Prostate gland (tissue), 2 donors: ENCODE data around the gene ARHGAP42.

Experiments used
- CTCF ChIP-seq, 4 experiments: fragments of 200-600 bp in 2 of 4; fragments of 450-650 bp in 2 of 4; sonication (generic) in 2 of 4; IDR thresholded peaks; 1 replicate in 3 of 4; 2 replicates in 1 of 4; pipeline ENCODE4 v1.5.1; 2016 to 2019; ENCODE audit warnings: antibody characterized with exemption in 4 of 4, mild to moderate bottlenecking in 2 of 4, moderate library complexity in 2 of 4
- POLR2A ChIP-seq: fragments of 450-650 bp; IDR thresholded peaks from one replicate; pipeline ENCODE4 v1.6.1; 2016; ENCODE audit warnings: antibody characterized with exemption, mild to moderate bottlenecking

- TF ChIP-seq POLR2A (no peak), CTCF (IDR thresholded peaks at IDR 0.05) (no peak)
Measured at GRCh38 chr11:100905684-100906083, 218.6 kb downstream of the ARHGAP42 start.
